HEK293T (cell line): Measurements from ENCODE around the gene ARHGDIB.

Experiments
- ARNT ChIP-seq: fragments of 450-650 bp; IDR thresholded peaks from 2 replicates; pipeline ENCODE4 v1.6.1; 2017; ENCODE audit warnings: mild to moderate bottlenecking
- BHLHE40 ChIP-seq: fragments of 450-650 bp; IDR thresholded peaks from 2 replicates; pipeline ENCODE4 v1.6.1; 2016; ENCODE audit warnings: mild to moderate bottlenecking, moderate library complexity, borderline replicate concordance
- ELF4 ChIP-seq: fragments of 450-650 bp; IDR thresholded peaks from 2 replicates; pipeline ENCODE4 v1.6.1; 2017; ENCODE audit warnings: antibody characterized with exemption
- FOXA1 ChIP-seq: fragments of 450-650 bp; IDR thresholded peaks from 2 replicates; pipeline ENCODE4 v1.6.1; 2016; ENCODE audit warnings: mild to moderate bottlenecking
- FOXK2 ChIP-seq: fragments of 450-650 bp; IDR thresholded peaks from 2 replicates; pipeline ENCODE4 v1.6.1; 2016; ENCODE audit warnings: mild to moderate bottlenecking
- FOXM1 ChIP-seq: fragments of 450-650 bp; IDR thresholded peaks from 2 replicates; pipeline ENCODE4 v1.6.1; 2017; ENCODE audit warnings: mild to moderate bottlenecking, borderline replicate concordance
- HDGF ChIP-seq: fragments of 450-650 bp; IDR thresholded peaks from 2 replicates; pipeline ENCODE4 v1.6.1; 2017; ENCODE audit warnings: antibody characterized with exemption, borderline replicate concordance
- L3MBTL2 ChIP-seq: fragments of 450-650 bp; conservative IDR thresholded peaks from 2 replicates; pipeline ENCODE4 v1.6.1; 2016; ENCODE audit warnings: mild to moderate bottlenecking
- NFRKB ChIP-seq: fragments of 450-650 bp; IDR thresholded peaks from 2 replicates; pipeline ENCODE4 v1.6.1; 2016; ENCODE audit warnings: mild to moderate bottlenecking, moderate library complexity
- SP1 ChIP-seq: fragments of 450-650 bp; IDR thresholded peaks from 2 replicates; pipeline ENCODE4 v1.6.1; 2017
- SUZ12 ChIP-seq: fragments of 450-650 bp; IDR thresholded peaks from 2 replicates; pipeline ENCODE4 v1.6.1; 2016; ENCODE audit warnings: mild to moderate bottlenecking
- TARDBP ChIP-seq: fragments of 450-650 bp; IDR thresholded peaks from 2 replicates; pipeline ENCODE4 v1.6.1; 2016
- ZNF384 ChIP-seq: fragments of 450-650 bp; IDR thresholded peaks from 2 replicates; pipeline ENCODE4 v1.6.1; 2016
- TF ChIP-seq, protein P1 (sequence below): fragments of 450-650 bp; IDR thresholded peaks from 2 replicates; pipeline ENCODE4 v1.6.1; 2016

DNA sequence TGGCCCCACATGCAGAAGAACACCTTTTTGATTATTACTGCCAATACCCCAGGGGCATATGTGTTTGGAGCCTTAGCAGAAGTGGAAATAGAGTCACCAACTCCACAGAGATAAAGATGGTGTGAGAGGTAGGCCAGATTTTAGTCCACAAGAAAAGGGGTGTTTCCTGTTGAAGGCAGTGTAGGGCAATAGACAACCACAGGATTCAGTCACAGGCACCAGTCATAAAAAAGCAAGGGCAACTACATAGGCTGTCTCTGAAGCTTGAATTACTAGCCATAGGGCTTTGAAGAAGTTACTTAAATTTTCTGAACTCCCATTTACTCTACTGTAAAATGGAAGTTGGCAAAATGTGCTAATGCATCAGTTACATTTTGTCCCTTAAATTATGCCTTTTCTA lies 41.9 kb downstream of the ARHGDIB start:
- TF ChIP-seq FOXK2 = no peak
- TF ChIP-seq TARDBP = no peak
- TF ChIP-seq NFRKB = no peak
- no peak for TF ChIP-seq FOXM1
- no peak for TF ChIP-seq SP1
- TF ChIP-seq BHLHE40 = no peak
- TF ChIP-seq ARNT = no peak
- TF ChIP-seq FOXA1 = no peak
- TF ChIP-seq, protein P1, sequence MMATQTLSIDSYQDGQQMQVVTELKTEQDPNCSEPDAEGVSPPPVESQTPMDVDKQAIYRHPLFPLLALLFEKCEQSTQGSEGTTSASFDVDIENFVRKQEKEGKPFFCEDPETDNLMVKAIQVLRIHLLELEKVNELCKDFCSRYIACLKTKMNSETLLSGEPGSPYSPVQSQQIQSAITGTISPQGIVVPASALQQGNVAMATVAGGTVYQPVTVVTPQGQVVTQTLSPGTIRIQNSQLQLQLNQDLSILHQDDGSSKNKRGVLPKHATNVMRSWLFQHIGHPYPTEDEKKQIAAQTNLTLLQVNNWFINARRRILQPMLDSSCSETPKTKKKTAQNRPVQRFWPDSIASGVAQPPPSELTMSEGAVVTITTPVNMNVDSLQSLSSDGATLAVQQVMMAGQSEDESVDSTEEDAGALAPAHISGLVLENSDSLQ = no peak
- TF ChIP-seq HDGF = no peak
- no peak for TF ChIP-seq ZNF384
- no peak for TF ChIP-seq ELF4
- no peak for TF ChIP-seq SUZ12
- no peak for TF ChIP-seq L3MBTL2
